ENCODE data around the gene TSPAN5. TPM values are rescaled to one million over a fixed set of nuclear protein-coding genes. Genes with fewer than 3 reads are reported as not detected.

The TSPAN5 gene
- polyA plus RNA-seq, 1 of the 3 experiments (the other 2 are of a cell fraction) = 38.6 TPM

DNA sequence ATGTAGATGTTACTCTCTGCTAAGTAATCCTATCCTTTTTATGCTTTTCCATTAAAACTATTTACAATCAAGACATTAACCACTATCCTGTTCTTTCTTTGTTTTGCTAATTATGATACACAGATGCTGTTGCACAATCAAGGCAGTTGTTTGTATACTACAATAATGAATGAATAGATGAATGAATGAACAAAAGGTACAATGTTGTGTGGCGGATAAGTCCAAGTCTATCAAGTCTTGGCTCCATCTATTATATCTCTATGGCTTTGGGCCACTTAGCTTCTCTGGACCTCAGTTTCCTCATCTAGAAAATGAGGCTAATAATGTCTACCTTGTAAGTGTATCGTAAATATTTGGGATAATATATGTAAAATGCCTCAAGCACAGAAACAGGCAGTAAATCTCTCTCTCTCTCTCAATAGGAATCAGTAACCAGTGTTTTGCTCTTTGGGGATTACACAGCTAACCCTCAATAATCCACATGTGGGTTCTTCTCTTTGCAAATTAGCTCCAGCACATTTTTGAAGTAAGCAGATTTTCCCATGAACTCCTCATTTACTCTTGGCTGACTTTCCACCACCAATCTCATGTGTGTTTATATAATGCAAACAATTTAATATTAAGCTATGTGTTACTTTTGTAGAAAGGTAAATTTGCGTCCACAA, 27.8 kb upstream of the TSPAN5 start:
- DNase-seq = no peak
- peaks cover 4 to 11% of the 10 kb centered on the region in 2 experiments; a peak in 3 of 4 replicates for H3K4me1 ChIP-seq (ENCODE audit: control insufficient read depth in 1 of 2, insufficient read depth in 2 of 2, low read depth in 1 of 2, low read length in 1 of 2)
- no peak overlapping the region for H3K4me3 ChIP-seq (ENCODE audit: low read depth in 2 of 2, low read length in 1 of 2)
- no peaks in the 10 kb centered on the region for H3K27me3 ChIP-seq (ENCODE audit: insufficient read depth)
- no peak overlapping the region for H2AFZ ChIP-seq (ENCODE audit: low read depth)
- peaks cover 22% of the 10 kb centered on the region for H3F3A ChIP-seq (replicated peaks; ENCODE audit: insufficient read depth)
- no peaks in the 10 kb centered on the region for H3K9me2 ChIP-seq
- 99% methylated on average over 3 of the region's 3 CpGs for WGBS (ENCODE audit: low lambda C conversion rate)
- TF ChIP-seq, protein P1, sequence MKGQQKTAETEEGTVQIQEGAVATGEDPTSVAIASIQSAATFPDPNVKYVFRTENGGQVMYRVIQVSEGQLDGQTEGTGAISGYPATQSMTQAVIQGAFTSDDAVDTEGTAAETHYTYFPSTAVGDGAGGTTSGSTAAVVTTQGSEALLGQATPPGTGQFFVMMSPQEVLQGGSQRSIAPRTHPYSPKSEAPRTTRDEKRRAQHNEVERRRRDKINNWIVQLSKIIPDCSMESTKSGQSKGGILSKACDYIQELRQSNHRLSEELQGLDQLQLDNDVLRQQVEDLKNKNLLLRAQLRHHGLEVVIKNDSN (IDR thresholded peaks at IDR 0.05; ENCODE audit: borderline replicate concordance, low read depth) = no peak
- TF ChIP-seq, protein P2, sequence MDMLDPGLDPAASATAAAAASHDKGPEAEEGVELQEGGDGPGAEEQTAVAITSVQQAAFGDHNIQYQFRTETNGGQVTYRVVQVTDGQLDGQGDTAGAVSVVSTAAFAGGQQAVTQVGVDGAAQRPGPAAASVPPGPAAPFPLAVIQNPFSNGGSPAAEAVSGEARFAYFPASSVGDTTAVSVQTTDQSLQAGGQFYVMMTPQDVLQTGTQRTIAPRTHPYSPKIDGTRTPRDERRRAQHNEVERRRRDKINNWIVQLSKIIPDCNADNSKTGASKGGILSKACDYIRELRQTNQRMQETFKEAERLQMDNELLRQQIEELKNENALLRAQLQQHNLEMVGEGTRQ (IDR thresholded peaks at IDR 0.05; ENCODE audit: borderline replicate concordance, low read depth, low read length) = no peak
- no peak for TF ChIP-seq TEAD4 (IDR thresholded peaks at IDR 0.05; ENCODE audit: borderline replicate concordance, insufficient read depth)
- TF ChIP-seq JUND (IDR thresholded peaks at IDR 0.05) = no peak
- TF ChIP-seq RAD21 (IDR thresholded peaks at IDR 0.05; ENCODE audit: low read length) = no peak
- TF ChIP-seq, protein P3, sequence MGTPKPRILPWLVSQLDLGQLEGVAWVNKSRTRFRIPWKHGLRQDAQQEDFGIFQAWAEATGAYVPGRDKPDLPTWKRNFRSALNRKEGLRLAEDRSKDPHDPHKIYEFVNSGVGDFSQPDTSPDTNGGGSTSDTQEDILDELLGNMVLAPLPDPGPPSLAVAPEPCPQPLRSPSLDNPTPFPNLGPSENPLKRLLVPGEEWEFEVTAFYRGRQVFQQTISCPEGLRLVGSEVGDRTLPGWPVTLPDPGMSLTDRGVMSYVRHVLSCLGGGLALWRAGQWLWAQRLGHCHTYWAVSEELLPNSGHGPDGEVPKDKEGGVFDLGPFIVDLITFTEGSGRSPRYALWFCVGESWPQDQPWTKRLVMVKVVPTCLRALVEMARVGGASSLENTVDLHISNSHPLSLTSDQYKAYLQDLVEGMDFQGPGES (IDR thresholded peaks at IDR 0.05; ENCODE audit: low read depth, low read length) = no peak
- no peaks in the 10 kb centered on the region for H3K79me2 ChIP-seq (ENCODE audit: insufficient read depth)
- H3K9ac ChIP-seq = no peak overlapping the region
- ChIA-PET CTCF (interaction anchor here (1.1 kb wide), 1 partner anchor 17 kb away, joined by 3 read pairs; no protein-coding TSS in a partner anchor), POLR2A (no interaction called here)
- H3K9me3 ChIP-seq = no peaks in the 10 kb centered on the region
- no peaks in the 10 kb centered on the region for H3K36me3 ChIP-seq (replicated peaks in 1 of 2; ENCODE audit: control insufficient read depth in 1 of 2, insufficient read depth in 2 of 2, low read length in 1 of 2)
- H4K20me1 ChIP-seq (ENCODE audit: insufficient read depth) = no peaks in the 10 kb centered on the region
- no peak overlapping the region for H3K4me2 ChIP-seq
- H3K27ac ChIP-seq (ENCODE audit: low read depth in 2 of 2, low read length in 1 of 2) = no peak overlapping the region

DNA sequence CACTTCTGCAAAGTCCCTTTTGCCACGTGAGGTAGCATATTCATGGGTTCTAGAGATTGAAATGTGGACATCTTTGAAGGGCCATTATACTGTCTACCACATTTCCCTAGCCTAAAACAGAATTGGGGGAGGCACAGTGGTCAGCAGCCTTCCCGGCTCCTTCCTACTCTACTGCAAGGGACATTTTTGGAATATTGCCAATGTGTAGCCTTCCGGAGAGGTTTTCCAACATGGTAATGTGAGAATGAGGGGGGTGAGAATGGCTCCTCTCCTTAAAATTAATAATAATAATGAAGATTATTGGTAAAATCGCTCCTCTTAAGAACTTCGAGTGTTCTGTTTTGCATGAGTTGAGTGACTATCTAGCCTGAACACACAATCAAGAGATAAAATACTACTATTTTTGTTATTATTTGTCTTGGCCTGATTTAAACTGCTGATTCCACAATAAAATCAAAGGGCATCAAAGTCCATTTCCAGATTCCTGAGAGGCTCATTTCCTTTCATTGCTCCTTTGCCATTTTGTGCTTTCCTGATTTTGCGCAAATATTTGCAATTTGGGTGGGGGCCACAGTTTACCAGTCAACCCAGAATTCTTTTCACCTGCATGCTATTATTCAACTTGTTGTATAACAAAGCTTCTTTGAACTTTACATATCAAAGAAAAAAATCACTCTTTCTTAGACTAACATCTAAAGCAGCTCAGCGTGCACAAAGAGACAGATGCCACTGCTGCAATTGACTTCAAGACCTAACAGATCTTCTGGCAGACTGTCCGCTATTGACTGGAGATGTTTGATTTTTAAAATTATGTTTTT, 27.0 kb upstream of the TSPAN5 start:
- Histone ChIP-seq H3F3A (replicated peaks; ENCODE audit: insufficient read depth) (peaks cover 22% of the 10 kb centered on the region), H3K9me2 (no peaks in the 10 kb centered on the region), H3K36me3 (replicated peaks in 1 of 2; ENCODE audit: control insufficient read depth in 1 of 2, insufficient read depth in 2 of 2, low read length in 1 of 2) (no peaks in the 10 kb centered on the region), H3K27me3 (ENCODE audit: insufficient read depth) (no peaks in the 10 kb centered on the region), H2AFZ (ENCODE audit: low read depth) (no peak overlapping the region), H3K9me3 (no peaks in the 10 kb centered on the region), H3K4me3 (ENCODE audit: low read depth in 2 of 2, low read length in 1 of 2) (no peak overlapping the region), H3K27ac (ENCODE audit: low read depth in 2 of 2, low read length in 1 of 2) (no peak overlapping the region), H3K79me2 (ENCODE audit: insufficient read depth) (no peaks in the 10 kb centered on the region), H3K9ac (no peak overlapping the region), H4K20me1 (ENCODE audit: insufficient read depth) (no peaks in the 10 kb centered on the region), H3K4me2 (no peak overlapping the region), H3K4me1 (ENCODE audit: control insufficient read depth in 1 of 2, insufficient read depth in 2 of 2, low read depth in 1 of 2, low read length in 1 of 2) (peaks cover 4 to 11% of the 10 kb centered on the region in 2 experiments; a peak in 3 of 4 replicates)
- WGBS (ENCODE audit: low lambda C conversion rate) = 96% methylated on average over 8 of the region's 8 CpGs
- DNase-seq = no peak
- POLR2A ChIA-PET = no interaction called here
- CTCF ChIA-PET = no interaction called here
- no peak for TF ChIP-seq RAD21 (IDR thresholded peaks at IDR 0.05; ENCODE audit: low read length)
- TF ChIP-seq NFIC (IDR thresholded peaks at IDR 0.05; ENCODE audit: borderline replicate concordance) = no peak

Data from SK-N-SH (cell line).